Measurements from ENCODE around the gene EGLN2. TPM values are rescaled to one million over a fixed set of nuclear protein-coding genes. Genes with fewer than 3 reads are reported as not detected.

EGLN2 gene
- total RNA-seq, 1 donor from 2014 or later, result 37.1 TPM

DNA sequence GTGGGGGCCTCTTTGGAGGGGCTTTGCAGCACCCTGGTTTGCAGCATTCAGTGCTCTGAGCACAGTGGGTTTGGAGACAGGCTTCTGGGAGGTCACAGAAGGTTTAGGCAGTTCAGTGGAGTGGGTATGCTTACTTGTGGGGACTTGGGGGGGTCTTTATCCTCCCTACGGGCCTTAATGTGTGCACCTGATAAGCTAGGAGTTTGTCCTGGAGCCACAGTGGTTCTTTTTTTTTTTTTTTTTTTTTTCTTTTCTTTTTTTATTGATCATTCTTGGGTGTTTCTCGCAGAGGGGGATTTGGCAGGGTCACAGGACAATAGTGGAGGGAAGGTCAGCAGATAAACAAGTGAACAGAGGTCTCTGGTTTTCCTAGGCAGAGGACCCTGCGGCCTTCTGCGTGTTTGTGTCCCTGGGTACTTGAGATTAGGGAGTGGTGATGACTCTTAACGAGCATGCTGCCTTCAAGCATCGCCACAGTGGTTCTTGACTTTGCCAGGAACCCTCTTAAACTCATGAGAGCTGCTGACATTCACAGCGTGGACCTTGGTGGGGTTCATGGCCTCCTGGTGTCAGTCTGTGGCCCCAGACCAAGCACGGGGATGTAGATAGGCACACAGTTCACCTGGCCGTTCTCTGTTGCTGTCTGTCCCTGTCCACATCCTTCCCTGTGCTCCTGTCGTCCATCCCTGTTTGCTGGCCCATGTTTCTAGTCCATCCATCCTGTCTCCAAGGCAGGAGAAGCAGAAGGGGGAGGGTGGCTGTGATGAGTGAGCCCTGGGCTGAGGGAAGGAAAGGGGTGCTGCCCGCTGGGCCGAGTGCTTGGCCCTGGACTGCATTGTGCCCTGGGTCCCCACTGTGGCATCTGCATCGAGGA is 2.7 kb downstream of the EGLN2 start:
- H3K4me3 ChIP-seq (ENCODE audit: low read length in 3 of 3), result peak overlapping the region; percentile 59 to 81 (median 80)
- H3K27me3 ChIP-seq (ENCODE audit: control insufficient read depth in 3 of 3, insufficient read depth in 3 of 3, low read length in 3 of 3), result no peaks in the 10 kb centered on the region
- no peaks in the 10 kb centered on the region for H3K9me3 ChIP-seq (ENCODE audit: control insufficient read depth in 3 of 3, low read length in 3 of 3)
- peak overlapping the region; percentile 64 to 87 (median 79) for H3K9ac ChIP-seq (ENCODE audit: low read depth in 1 of 3, low read length in 3 of 3)
- H3K36me3 ChIP-seq (ENCODE audit: control insufficient read depth in 3 of 3, insufficient read depth in 3 of 3, low read length in 3 of 3), result peaks cover 14 to 24% (median 16%) of the 10 kb centered on the region in 3 donors
- H3K27ac ChIP-seq (ENCODE audit: low read depth, low read length), result peak overlapping the region; percentile 85
- H3K4me1 ChIP-seq (ENCODE audit: control insufficient read depth in 3 of 3, insufficient read depth in 3 of 3, low read length in 3 of 3), result peaks cover 73 to 76% (median 73%) of the 10 kb centered on the region in 3 donors

DNA sequence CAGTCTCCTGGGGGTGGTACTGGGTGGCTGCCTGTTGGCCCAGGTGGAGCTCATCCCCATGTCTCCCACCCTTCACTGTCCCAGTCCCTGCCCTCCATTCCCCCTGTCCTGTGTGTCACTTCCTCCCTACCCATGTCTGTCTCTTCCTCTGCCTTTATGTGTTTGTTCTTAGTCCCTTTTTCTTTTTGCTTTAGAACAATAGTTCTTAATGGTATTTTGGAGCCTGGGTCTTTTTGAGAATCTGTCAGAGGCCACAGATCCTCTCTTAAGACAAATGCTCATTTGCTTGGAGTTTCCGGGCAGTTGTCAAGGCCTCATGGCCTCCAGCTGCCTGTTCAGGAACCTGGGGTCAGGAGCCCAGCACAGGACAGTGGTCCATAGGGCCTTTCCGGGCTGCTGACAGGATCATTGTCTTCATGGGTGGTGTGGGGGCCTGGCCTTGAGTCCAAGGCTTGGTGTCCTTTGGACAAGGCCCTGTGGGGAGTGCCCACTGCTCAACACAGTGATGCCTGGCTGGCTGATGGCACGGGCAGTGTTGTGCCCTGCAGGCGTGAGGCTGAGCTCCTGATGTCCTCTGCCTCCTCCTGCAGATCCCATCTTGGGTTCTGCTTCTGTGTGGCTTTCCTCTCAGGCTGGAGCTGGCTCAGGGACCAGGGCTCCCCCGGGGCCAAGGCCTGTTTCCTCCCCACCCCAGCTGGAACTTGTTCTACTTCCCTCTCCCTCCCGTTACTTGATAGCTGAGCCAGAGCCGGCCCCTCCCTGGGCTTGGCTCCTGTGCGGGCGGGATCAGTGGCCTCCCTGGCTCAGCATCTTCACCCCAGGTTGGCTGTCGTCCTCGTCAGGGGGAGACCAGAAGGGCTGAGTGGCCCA is 3.5 kb downstream of the EGLN2 start:
- H3K4me1 ChIP-seq (ENCODE audit: control insufficient read depth in 3 of 3, insufficient read depth in 3 of 3, low read length in 3 of 3), result peaks cover 77 to 84% (median 81%) of the 10 kb centered on the region in 3 donors
- H3K27me3 ChIP-seq (ENCODE audit: control insufficient read depth in 3 of 3, insufficient read depth in 3 of 3, low read length in 3 of 3), result no peaks in the 10 kb centered on the region
- H3K4me3 ChIP-seq (ENCODE audit: low read length in 3 of 3), result peak overlapping the region; percentile 59 to 72 (median 62)
- no peaks in the 10 kb centered on the region for H3K9me3 ChIP-seq (ENCODE audit: control insufficient read depth in 3 of 3, low read length in 3 of 3)
- peak overlapping the region; percentile 85 for H3K27ac ChIP-seq (ENCODE audit: low read depth, low read length)
- peak overlapping the region; percentile 64 to 87 (median 79) for H3K9ac ChIP-seq (ENCODE audit: low read depth in 1 of 3, low read length in 3 of 3)
- peaks cover 16 to 29% (median 18%) of the 10 kb centered on the region in 3 donors for H3K36me3 ChIP-seq (ENCODE audit: control insufficient read depth in 3 of 3, insufficient read depth in 3 of 3, low read length in 3 of 3)

DNA sequence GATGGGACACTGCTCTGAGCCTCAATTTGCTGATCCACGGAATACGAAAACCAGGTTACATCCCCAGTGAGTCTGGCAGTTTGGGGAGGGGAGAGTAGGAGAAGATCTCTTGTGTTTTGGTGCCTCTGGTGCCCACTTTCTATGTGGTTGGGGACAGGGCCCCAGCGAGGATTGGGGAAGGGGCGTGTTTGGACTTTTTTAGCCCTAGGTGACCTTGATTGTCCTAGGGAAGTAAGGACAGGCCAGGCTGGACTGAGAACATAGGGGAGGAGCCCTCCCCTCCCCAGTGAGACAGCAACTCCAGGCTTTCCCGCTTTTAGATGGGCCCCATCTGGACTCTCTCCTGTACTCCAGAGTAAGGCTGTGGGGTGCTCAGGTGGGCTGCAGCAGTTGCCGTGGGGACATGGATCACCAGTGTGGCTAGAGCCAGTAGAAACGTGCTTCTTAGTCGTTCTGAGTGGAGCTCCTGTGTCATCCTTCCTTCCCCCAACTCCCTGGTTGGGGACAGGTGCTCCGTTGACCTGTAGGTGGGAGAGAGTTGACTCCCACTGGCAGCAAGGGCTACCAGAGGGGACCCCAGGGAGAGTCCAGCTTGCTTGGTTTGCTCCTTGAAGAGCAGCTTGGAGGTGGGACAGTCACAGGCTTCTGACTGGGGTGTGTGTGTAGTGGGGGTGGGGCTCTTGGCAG is 4.3 kb downstream of the EGLN2 start:
- Histone ChIP-seq H3K9me3 (ENCODE audit: control insufficient read depth in 3 of 3, low read length in 3 of 3) (no peaks in the 10 kb centered on the region), H3K9ac (ENCODE audit: low read depth in 1 of 3, low read length in 3 of 3) (peak overlapping the region; percentile 4 to 87 (median 79)), H3K36me3 (ENCODE audit: control insufficient read depth in 3 of 3, insufficient read depth in 3 of 3, low read length in 3 of 3) (peaks cover 20 to 36% (median 26%) of the 10 kb centered on the region in 3 donors), H3K27ac (ENCODE audit: low read depth, low read length) (peak overlapping the region; percentile 85), H3K4me3 (ENCODE audit: low read length in 3 of 3) (peak overlapping the region; percentile 51 to 62 (median 61)), H3K27me3 (ENCODE audit: control insufficient read depth in 3 of 3, insufficient read depth in 3 of 3, low read length in 3 of 3) (no peaks in the 10 kb centered on the region), H3K4me1 (ENCODE audit: control insufficient read depth in 3 of 3, insufficient read depth in 3 of 3, low read length in 3 of 3) (peaks cover 72 to 85% (median 82%) of the 10 kb centered on the region in 3 donors)

- H3K9me3 ChIP-seq (ENCODE audit: control insufficient read depth in 3 of 3, low read length in 3 of 3), result no peaks in the 10 kb centered on the region
- peak overlapping the region; percentile 19 to 87 (median 79) for H3K9ac ChIP-seq (ENCODE audit: low read depth in 1 of 3, low read length in 3 of 3)
- H3K4me3 ChIP-seq (ENCODE audit: low read length in 3 of 3), result peak overlapping the region; percentile 39 to 52 (median 51)
- no peaks in the 10 kb centered on the region for H3K27me3 ChIP-seq (ENCODE audit: control insufficient read depth in 3 of 3, insufficient read depth in 3 of 3, low read length in 3 of 3)
- peaks cover 72 to 92% (median 86%) of the 10 kb centered on the region in 3 donors for H3K4me1 ChIP-seq (ENCODE audit: control insufficient read depth in 3 of 3, insufficient read depth in 3 of 3, low read length in 3 of 3)
- H3K27ac ChIP-seq (ENCODE audit: low read depth, low read length), result peak overlapping the region; percentile 85
- H3K36me3 ChIP-seq (ENCODE audit: control insufficient read depth in 3 of 3, insufficient read depth in 3 of 3, low read length in 3 of 3), result peaks cover 25 to 41% (median 31%) of the 10 kb centered on the region in 3 donors
These were observed 5.1 kb downstream of the EGLN2 start for GRCh38 chr19:40803857-40804782.

DNA sequence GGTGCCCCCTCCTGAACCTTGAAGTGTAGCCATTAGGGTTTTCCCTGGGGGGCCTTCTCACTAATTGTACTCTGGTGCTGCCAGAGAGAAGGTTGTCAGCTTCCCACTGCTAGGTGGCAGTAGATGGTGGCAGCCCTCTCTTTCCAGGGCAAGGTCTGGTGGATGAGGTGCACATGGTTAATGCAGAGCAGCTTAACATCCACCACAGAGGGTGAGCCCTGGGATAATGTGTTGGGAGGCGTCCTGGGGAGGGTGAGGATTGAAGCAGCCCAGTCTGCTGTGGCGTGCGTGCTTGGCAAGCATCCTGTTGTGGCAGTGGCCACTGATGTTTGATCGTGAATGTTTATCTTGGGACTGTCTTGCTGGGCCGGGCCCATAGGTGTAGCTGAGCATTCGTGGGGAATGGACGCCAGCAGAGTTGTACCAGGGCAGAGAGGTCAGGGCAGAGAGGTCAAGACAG is 5.8 kb downstream of the EGLN2 start:
- Histone ChIP-seq H3K4me1 (ENCODE audit: control insufficient read depth in 3 of 3, insufficient read depth in 3 of 3, low read length in 3 of 3) (peaks cover 76 to 98% (median 93%) of the 10 kb centered on the region in 3 donors), H3K4me3 (ENCODE audit: low read length in 3 of 3) (peak overlapping the region in 2 of 3 donors; percentile 19 to 29), H3K27ac (ENCODE audit: low read depth, low read length) (peak overlapping the region; percentile 85), H3K36me3 (ENCODE audit: control insufficient read depth in 3 of 3, insufficient read depth in 3 of 3, low read length in 3 of 3) (peaks cover 32 to 41% (median 36%) of the 10 kb centered on the region in 3 donors), H3K9me3 (ENCODE audit: control insufficient read depth in 3 of 3, low read length in 3 of 3) (no peaks in the 10 kb centered on the region), H3K9ac (ENCODE audit: low read depth in 1 of 3, low read length in 3 of 3) (peak overlapping the region in 2 of 3 donors; percentile 44 to 50), H3K27me3 (ENCODE audit: control insufficient read depth in 3 of 3, insufficient read depth in 3 of 3, low read length in 3 of 3) (no peaks in the 10 kb centered on the region)

GRCh38 chr19:40805258-40805868 is 6.4 kb downstream of the EGLN2 start:
- Histone ChIP-seq H3K36me3 (ENCODE audit: control insufficient read depth in 3 of 3, insufficient read depth in 3 of 3, low read length in 3 of 3) (peaks cover 31 to 40% (median 35%) of the 10 kb centered on the region in 3 donors), H3K9me3 (ENCODE audit: control insufficient read depth in 3 of 3, low read length in 3 of 3) (no peaks in the 10 kb centered on the region), H3K4me1 (ENCODE audit: control insufficient read depth in 3 of 3, insufficient read depth in 3 of 3, low read length in 3 of 3) (peaks cover 75 to 98% (median 93%) of the 10 kb centered on the region in 3 donors), H3K4me3 (ENCODE audit: low read length in 3 of 3) (peak overlapping the region in 2 of 3 donors; percentile 19 to 29), H3K9ac (ENCODE audit: low read depth in 1 of 3, low read length in 3 of 3) (peak overlapping the region; percentile 32 to 50 (median 44)), H3K27ac (ENCODE audit: low read depth, low read length) (peak overlapping the region; percentile 85), H3K27me3 (ENCODE audit: control insufficient read depth in 3 of 3, insufficient read depth in 3 of 3, low read length in 3 of 3) (no peaks in the 10 kb centered on the region)

DNA sequence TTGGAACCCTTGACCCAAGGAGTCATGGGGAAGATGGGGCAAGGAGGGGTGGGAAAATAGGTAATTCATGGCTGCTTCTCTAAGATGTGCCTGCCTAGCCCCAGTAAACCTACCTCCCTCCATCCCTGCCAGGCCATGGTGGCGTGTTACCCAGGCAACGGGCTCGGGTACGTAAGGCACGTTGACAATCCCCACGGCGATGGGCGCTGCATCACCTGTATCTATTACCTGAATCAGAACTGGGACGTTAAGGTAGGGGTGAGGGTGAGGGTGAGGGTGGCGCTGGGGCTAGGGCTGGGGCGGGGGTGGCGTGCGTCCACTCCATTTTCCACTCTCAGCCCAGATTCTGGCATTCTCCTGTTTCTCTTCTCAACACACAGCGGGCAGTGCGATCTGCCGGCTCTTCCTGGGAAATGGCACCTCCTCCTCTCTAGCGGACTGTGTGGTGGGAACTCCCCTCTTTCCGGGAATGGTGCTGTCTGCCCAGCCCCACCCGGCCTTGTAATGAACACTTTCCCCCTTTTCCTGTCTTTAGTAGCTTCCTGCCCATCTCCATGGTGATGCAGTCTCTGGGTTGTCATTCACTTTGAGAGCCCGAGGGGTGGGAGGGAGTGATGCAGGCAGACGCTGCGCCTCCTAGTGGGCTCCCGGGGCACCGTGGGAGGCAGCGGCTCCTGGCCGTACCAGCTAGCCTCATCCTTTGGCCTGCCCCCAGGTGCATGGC is 7.6 kb downstream of the EGLN2 start:
- peak overlapping the region in 2 of 3 donors; percentile 32 to 40 for H3K9ac ChIP-seq (ENCODE audit: low read depth in 1 of 3, low read length in 3 of 3)
- no peaks in the 10 kb centered on the region for H3K27me3 ChIP-seq (ENCODE audit: control insufficient read depth in 3 of 3, insufficient read depth in 3 of 3, low read length in 3 of 3)
- no peaks in the 10 kb centered on the region for H3K9me3 ChIP-seq (ENCODE audit: control insufficient read depth in 3 of 3, low read length in 3 of 3)
- H3K36me3 ChIP-seq (ENCODE audit: control insufficient read depth in 3 of 3, insufficient read depth in 3 of 3, low read length in 3 of 3), result peaks cover 21 to 31% (median 25%) of the 10 kb centered on the region in 3 donors
- H3K4me1 ChIP-seq (ENCODE audit: control insufficient read depth in 3 of 3, insufficient read depth in 3 of 3, low read length in 3 of 3), result peaks cover 68 to 91% (median 85%) of the 10 kb centered on the region in 3 donors
- H3K27ac ChIP-seq (ENCODE audit: low read depth, low read length), result peak overlapping the region; percentile 85
- peak overlapping the region in 2 of 3 donors; percentile 36 to 56 for H3K4me3 ChIP-seq (ENCODE audit: low read length in 3 of 3)

All from skeletal muscle tissue (tissue), 4 donors.